ENCODE results near the gene SMAD4. TPM values are rescaled to one million over a fixed set of nuclear protein-coding genes. Genes with fewer than 3 reads are reported as not detected.

The SMAD4 gene
- total and polyA plus RNA-seq, 2 donors (not counting 3 experiments of a cell fraction or from before 2014, with no cell fraction given) = 63.5 to 82.8 TPM

- Histone ChIP-seq H3K9me3 (replicated peaks; ENCODE audit: control insufficient read depth, insufficient read depth, low read length) (no peaks in the 10 kb centered on the region), H3K4me3 (replicated peaks in 1 of 3; ENCODE audit: insufficient read depth in 1 of 3, low read depth in 1 of 3, low read length in 3 of 3) (no peak overlapping the region), H3K36me3 (ENCODE audit: control insufficient read depth in 2 of 2, extremely low read depth in 1 of 2, insufficient read depth in 2 of 2, low read length in 2 of 2) (no peaks in the 10 kb centered on the region), H3K4me2 (ENCODE audit: insufficient read depth, low read length) (no peak overlapping the region), H3K79me2 (ENCODE audit: control insufficient read depth, insufficient read depth, low read length) (no peaks in the 10 kb centered on the region), H3K4me1 (ENCODE audit: control insufficient read depth, extremely low read depth, insufficient read depth, low read length) (peaks cover 9% of the 10 kb centered on the region), H2AFZ (ENCODE audit: low read depth, low read length) (peak overlapping the region; percentile 79), H3K27ac (ENCODE audit: insufficient read depth, low read depth, low read length) (no peak overlapping the region), H3K27me3 (ENCODE audit: control insufficient read depth in 2 of 2, insufficient read depth in 2 of 2, low read length in 2 of 2) (no peaks in the 10 kb centered on the region), H3K9ac (replicated peaks; ENCODE audit: extremely low read depth, insufficient read depth, low read length) (no peak overlapping the region), H4K20me1 (replicated peaks; ENCODE audit: control insufficient read depth, extremely low read depth, insufficient read depth, low read length) (no peaks in the 10 kb centered on the region), H3K9me1 (replicated peaks; ENCODE audit: control insufficient read depth, extremely low read depth, insufficient read depth, low read length) (no peaks in the 10 kb centered on the region)
- no peak for DNase-seq (ENCODE audit: low read depth, low spot score)
- dilution Hi-C loops (cut with MboI; ENCODE audit: extremely low pct_ligation_motif_present, low sequenced_read_pairs) (no loop called here), intact Hi-C loops (cut with micrococcal nuclease) (no loop called here)
- TF ChIP-seq FOS (IDR thresholded peaks at IDR 0.05; ENCODE audit: borderline replicate concordance, insufficient read depth, low read length) = no peak
- no peak for TF ChIP-seq CTCF (IDR thresholded peaks at IDR 0.05; ENCODE audit: extremely low read depth in 1 of 2, insufficient read depth in 1 of 2, low read depth in 1 of 2, low read length in 2 of 2)
- TF ChIP-seq MAX (IDR thresholded peaks at IDR 0.05; ENCODE audit: insufficient read depth, insufficient read length) = no peak
- no peak for TF ChIP-seq GATA2 (IDR thresholded peaks at IDR 0.05; ENCODE audit: insufficient read depth, insufficient read length, low read depth, low read length)
- TF ChIP-seq POLR2AphosphoS5 (IDR thresholded peaks at IDR 0.05; ENCODE audit: insufficient read depth, low read depth, low read length) = no peak
- TF ChIP-seq EZH2 (IDR thresholded peaks at IDR 0.05; ENCODE audit: borderline replicate concordance, low read depth, low read length, severe bottlenecking) = no peak
- TF ChIP-seq POLR2A (IDR thresholded peaks at IDR 0.05; ENCODE audit: low read depth, low read length) = no peak
- no peak for TF ChIP-seq JUN (IDR thresholded peaks at IDR 0.05; ENCODE audit: borderline replicate concordance, insufficient read depth, insufficient read length, low read depth)
- no peak for TF ChIP-seq MYC (IDR thresholded peaks at IDR 0.05; ENCODE audit: low read depth, low read length)
- ChIA-PET CTCF (interaction anchor here (1.0 to 1.7 kb wide), 4 partner anchors 10 to 289 kb away, joined by 3 to 6 read pairs (median 4); no protein-coding TSS in a partner anchor), POLR2A (no interaction called here)
- no peak for FAIRE-seq
- BruUV-seq (replicated peaks) = no TSS peak
These were observed 78.3 kb downstream of the SMAD4 start for GRCh38 chr18:51108330-51108729.
